GM21360 (cell line): Measurements from ENCODE around the gene TNFRSF21.

Experiments used
- ATAC-seq: cut with Tn5 transposase; IDR thresholded peaks from one replicate; pipeline ENCODE4 v1.9.1; 2021; ENCODE audit warnings: mild to moderate bottlenecking, moderate library complexity; ENCODE audit not compliant: unreplicated experiment

Gene TNFRSF21

GRCh38 chr6:47181681-47182080, 128.0 kb downstream of the TNFRSF21 start:
- ATAC-seq = no peak
